ENCODE data around the gene FCHSD2. TPM values are rescaled to one million over a fixed set of nuclear protein-coding genes. Genes with fewer than 3 reads are reported as not detected.

Gene FCHSD2
- total and polyA plus RNA-seq, 2 donors = 12.5 to 22.3 TPM

- WGBS = 97% methylated on average over 6 of the region's 6 CpGs
- Histone ChIP-seq H3K9me3 (ENCODE audit: control insufficient read depth in 2 of 2, insufficient read depth in 1 of 2, low read length in 1 of 2) (no peaks in the 10 kb centered on the region), H3K27me3 (ENCODE audit: control insufficient read depth in 2 of 2, insufficient read depth in 1 of 2, low read length in 1 of 2) (no peaks in the 10 kb centered on the region), H3K27ac (ENCODE audit: low read depth in 1 of 2, low read length in 1 of 2) (no peak overlapping the region), H3K36me3 (ENCODE audit: control insufficient read depth in 2 of 2, insufficient read depth in 2 of 2, low read length in 1 of 2) (peaks cover 0 to 2% of the 10 kb centered on the region in 2 donors), H3K4me1 (ENCODE audit: control insufficient read depth in 2 of 2, insufficient read depth in 2 of 2, low read length in 2 of 2) (no peaks in the 10 kb centered on the region), H3K4me3 (ENCODE audit: low read length in 2 of 2) (no peak overlapping the region)
- no peak for DNase-seq (ENCODE audit: low read depth in 6 of 9, low spot score in 9 of 9)
Observed at GRCh38 chr11:72972496-72973128, 169.5 kb downstream of the FCHSD2 start.

GRCh38 chr11:72971192-72971967 lies 170.7 kb downstream of the FCHSD2 start:
- DNase-seq (ENCODE audit: low read depth in 6 of 9, low spot score in 9 of 9) = no peak
- no peaks in the 10 kb centered on the region for H3K27me3 ChIP-seq (ENCODE audit: control insufficient read depth in 2 of 2, insufficient read depth in 1 of 2, low read length in 1 of 2)
- no peaks in the 10 kb centered on the region for H3K4me1 ChIP-seq (ENCODE audit: control insufficient read depth in 2 of 2, insufficient read depth in 2 of 2, low read length in 2 of 2)
- peaks cover 0 to 2% of the 10 kb centered on the region in 2 donors for H3K36me3 ChIP-seq (ENCODE audit: control insufficient read depth in 2 of 2, insufficient read depth in 2 of 2, low read length in 1 of 2)
- 97% methylated on average over 6 of the region's 6 CpGs for WGBS
- H3K4me3 ChIP-seq (ENCODE audit: low read length in 2 of 2) = no peak overlapping the region
- no peaks in the 10 kb centered on the region for H3K9me3 ChIP-seq (ENCODE audit: control insufficient read depth in 2 of 2, insufficient read depth in 1 of 2, low read length in 1 of 2)
- H3K27ac ChIP-seq (ENCODE audit: low read depth in 1 of 2, low read length in 1 of 2) = no peak overlapping the region

- Histone ChIP-seq H3K4me1 (ENCODE audit: control insufficient read depth in 2 of 2, insufficient read depth in 2 of 2, low read length in 2 of 2) (no peaks in the 10 kb centered on the region), H3K36me3 (ENCODE audit: control insufficient read depth in 2 of 2, insufficient read depth in 2 of 2, low read length in 1 of 2) (peaks cover 0 to 2% of the 10 kb centered on the region in 2 donors), H3K27ac (ENCODE audit: low read depth in 1 of 2, low read length in 1 of 2) (no peak overlapping the region), H3K27me3 (ENCODE audit: control insufficient read depth in 2 of 2, insufficient read depth in 1 of 2, low read length in 1 of 2) (no peaks in the 10 kb centered on the region), H3K4me3 (ENCODE audit: low read length in 2 of 2) (no peak overlapping the region), H3K9me3 (ENCODE audit: control insufficient read depth in 2 of 2, insufficient read depth in 1 of 2, low read length in 1 of 2) (no peaks in the 10 kb centered on the region)
- DNase-seq (ENCODE audit: low read depth in 6 of 9, low spot score in 9 of 9) = no peak
- 97% methylated on average over 6 of the region's 6 CpGs for WGBS
Observed at GRCh38 chr11:72970557-72971118, 171.5 kb downstream of the FCHSD2 start.

GRCh38 chr11:72969894-72970335 lies 172.2 kb downstream of the FCHSD2 start:
- Histone ChIP-seq H3K36me3 (ENCODE audit: control insufficient read depth in 2 of 2, insufficient read depth in 2 of 2, low read length in 1 of 2) (peaks cover 0 to 2% of the 10 kb centered on the region in 2 donors), H3K27ac (ENCODE audit: low read depth in 1 of 2, low read length in 1 of 2) (no peak overlapping the region), H3K27me3 (ENCODE audit: control insufficient read depth in 2 of 2, insufficient read depth in 1 of 2, low read length in 1 of 2) (no peaks in the 10 kb centered on the region), H3K4me1 (ENCODE audit: control insufficient read depth in 2 of 2, insufficient read depth in 2 of 2, low read length in 2 of 2) (no peaks in the 10 kb centered on the region), H3K4me3 (ENCODE audit: low read length in 2 of 2) (no peak overlapping the region), H3K9me3 (ENCODE audit: control insufficient read depth in 2 of 2, insufficient read depth in 1 of 2, low read length in 1 of 2) (no peaks in the 10 kb centered on the region)
- peak in 1 of 9 donors; percentile 9 for DNase-seq (ENCODE audit: low read depth in 6 of 9, low spot score in 9 of 9)

GRCh38 chr11:72968390-72968789 lies 173.7 kb downstream of the FCHSD2 start:
- DNase-seq (ENCODE audit: low read depth in 6 of 9, low spot score in 9 of 9) = no peak
- no peak overlapping the region for H3K27ac ChIP-seq (ENCODE audit: low read depth in 1 of 2, low read length in 1 of 2)
- H3K9me3 ChIP-seq (ENCODE audit: control insufficient read depth in 2 of 2, insufficient read depth in 1 of 2, low read length in 1 of 2) = no peaks in the 10 kb centered on the region
- H3K4me3 ChIP-seq (ENCODE audit: low read length in 2 of 2) = no peak overlapping the region
- H3K27me3 ChIP-seq (ENCODE audit: control insufficient read depth in 2 of 2, insufficient read depth in 1 of 2, low read length in 1 of 2) = no peaks in the 10 kb centered on the region
- no peaks in the 10 kb centered on the region for H3K4me1 ChIP-seq (ENCODE audit: control insufficient read depth in 2 of 2, insufficient read depth in 2 of 2, low read length in 2 of 2)
- peaks cover 0 to 2% of the 10 kb centered on the region in 2 donors for H3K36me3 ChIP-seq (ENCODE audit: control insufficient read depth in 2 of 2, insufficient read depth in 2 of 2, low read length in 1 of 2)

GRCh38 chr11:72965672-72966071 lies 176.4 kb downstream of the FCHSD2 start:
- WGBS = 97% methylated on average over 1 of the region's 1 CpG
- no peaks in the 10 kb centered on the region for H3K4me1 ChIP-seq (ENCODE audit: control insufficient read depth in 2 of 2, insufficient read depth in 2 of 2, low read length in 2 of 2)
- DNase-seq (ENCODE audit: low read depth in 6 of 9, low spot score in 9 of 9) = no peak
- no peaks in the 10 kb centered on the region for H3K36me3 ChIP-seq (ENCODE audit: control insufficient read depth in 2 of 2, insufficient read depth in 2 of 2, low read length in 1 of 2)
- H3K9me3 ChIP-seq (ENCODE audit: control insufficient read depth in 2 of 2, insufficient read depth in 1 of 2, low read length in 1 of 2) = no peaks in the 10 kb centered on the region
- H3K27me3 ChIP-seq (ENCODE audit: control insufficient read depth in 2 of 2, insufficient read depth in 1 of 2, low read length in 1 of 2) = no peaks in the 10 kb centered on the region
- H3K4me3 ChIP-seq (ENCODE audit: low read length in 2 of 2) = no peak overlapping the region
- no peak overlapping the region for H3K27ac ChIP-seq (ENCODE audit: low read depth in 1 of 2, low read length in 1 of 2)

- H3K4me3 ChIP-seq (ENCODE audit: low read length in 2 of 2) = no peak overlapping the region
- H3K36me3 ChIP-seq (ENCODE audit: control insufficient read depth in 2 of 2, insufficient read depth in 2 of 2, low read length in 1 of 2) = no peaks in the 10 kb centered on the region
- H3K4me1 ChIP-seq (ENCODE audit: control insufficient read depth in 2 of 2, insufficient read depth in 2 of 2, low read length in 2 of 2) = no peaks in the 10 kb centered on the region
- no peaks in the 10 kb centered on the region for H3K9me3 ChIP-seq (ENCODE audit: control insufficient read depth in 2 of 2, insufficient read depth in 1 of 2, low read length in 1 of 2)
- no peak overlapping the region for H3K27ac ChIP-seq (ENCODE audit: low read depth in 1 of 2, low read length in 1 of 2)
- DNase-seq (ENCODE audit: low read depth in 6 of 9, low spot score in 9 of 9) = no peak
- H3K27me3 ChIP-seq (ENCODE audit: control insufficient read depth in 2 of 2, insufficient read depth in 1 of 2, low read length in 1 of 2) = no peaks in the 10 kb centered on the region
Observed at GRCh38 chr11:72962717-72963116, 179.4 kb downstream of the FCHSD2 start.

- 94% methylated on average over 4 of the region's 4 CpGs for WGBS
- Histone ChIP-seq H3K36me3 (ENCODE audit: control insufficient read depth in 2 of 2, insufficient read depth in 2 of 2, low read length in 1 of 2) (no peaks in the 10 kb centered on the region), H3K27ac (ENCODE audit: low read depth in 1 of 2, low read length in 1 of 2) (no peak overlapping the region), H3K27me3 (ENCODE audit: control insufficient read depth in 2 of 2, insufficient read depth in 1 of 2, low read length in 1 of 2) (no peaks in the 10 kb centered on the region), H3K4me3 (ENCODE audit: low read length in 2 of 2) (no peak overlapping the region), H3K9me3 (ENCODE audit: control insufficient read depth in 2 of 2, insufficient read depth in 1 of 2, low read length in 1 of 2) (no peaks in the 10 kb centered on the region), H3K4me1 (ENCODE audit: control insufficient read depth in 2 of 2, insufficient read depth in 2 of 2, low read length in 2 of 2) (no peaks in the 10 kb centered on the region)
- DNase-seq (ENCODE audit: low read depth in 6 of 9, low spot score in 9 of 9) = no peak
Observed at GRCh38 chr11:72962084-72962483, 180.0 kb downstream of the FCHSD2 start.

- DNase-seq (ENCODE audit: low read depth in 6 of 9, low spot score in 9 of 9) = no peak
- Histone ChIP-seq H3K27ac (ENCODE audit: low read depth in 1 of 2, low read length in 1 of 2) (no peak overlapping the region), H3K9me3 (ENCODE audit: control insufficient read depth in 2 of 2, insufficient read depth in 1 of 2, low read length in 1 of 2) (no peaks in the 10 kb centered on the region), H3K27me3 (ENCODE audit: control insufficient read depth in 2 of 2, insufficient read depth in 1 of 2, low read length in 1 of 2) (no peaks in the 10 kb centered on the region), H3K36me3 (ENCODE audit: control insufficient read depth in 2 of 2, insufficient read depth in 2 of 2, low read length in 1 of 2) (no peaks in the 10 kb centered on the region), H3K4me3 (ENCODE audit: low read length in 2 of 2) (no peak overlapping the region), H3K4me1 (ENCODE audit: control insufficient read depth in 2 of 2, insufficient read depth in 2 of 2, low read length in 2 of 2) (no peaks in the 10 kb centered on the region)
- WGBS = 98% methylated on average over 3 of the region's 3 CpGs
Observed at GRCh38 chr11:72959998-72960731, 182.0 kb downstream of the FCHSD2 start.

Data from thymus (tissue), 11 donors.